HG02852 (cell line): Measurements from ENCODE around the gene MGAT5B.
"Not testable (repeated sequence)": the region's sequence is repeated elsewhere in the genome, so short reads cannot be mapped to it uniquely, and the experiment has no call there.

ENCODE experiments used
- ATAC-seq: cut with Tn5 transposase; IDR thresholded peaks from one replicate; pipeline ENCODE4 v1.9.1; 2021; ENCODE audit warnings: mild to moderate bottlenecking, moderate library complexity; ENCODE audit not compliant: unreplicated experiment

MGAT5B gene

GRCh38 chr17:76868176-76868668, at the start of gene MGAT5B:
TSS of gene MGAT5B (plus strand) at chr17:76868404. CDS start at chr17:76869030, 626 bp downstream.
- ATAC-seq: no peak

GRCh38 chr17:76820039-76820438, 48.2 kb upstream of the MGAT5B start:
- no peak for ATAC-seq

GRCh38 chr17:76820561-76820960, 47.6 kb upstream of the MGAT5B start:
- no peak for ATAC-seq

GRCh38 chr17:76822184-76822778, 45.9 kb upstream of the MGAT5B start:
- ATAC-seq: no peak

GRCh38 chr17:76824093-76824492, 44.1 kb upstream of the MGAT5B start:
- no peak for ATAC-seq

GRCh38 chr17:76826330-76827068, 41.7 kb upstream of the MGAT5B start:
- no peak for ATAC-seq

- no peak for ATAC-seq
These were observed 40.5 kb upstream of the MGAT5B start for GRCh38 chr17:76827736-76828135.

- ATAC-seq: no peak
These were observed 37.1 kb upstream of the MGAT5B start for GRCh38 chr17:76830987-76831715.

GRCh38 chr17:76833034-76833644, 35.1 kb upstream of the MGAT5B start:
- ATAC-seq: no peak

- no peak for ATAC-seq
These were observed 34.5 kb upstream of the MGAT5B start for GRCh38 chr17:76833747-76834146.

- no peak for ATAC-seq
These were observed 33.3 kb upstream of the MGAT5B start for GRCh38 chr17:76834870-76835269.

GRCh38 chr17:76840443-76840767, 27.8 kb upstream of the MGAT5B start:
- ATAC-seq: no peak

GRCh38 chr17:76840884-76841775, 27.1 kb upstream of the MGAT5B start:
- ATAC-seq: no peak

GRCh38 chr17:76841776-76842405, 26.3 kb upstream of the MGAT5B start:
- ATAC-seq: no peak

GRCh38 chr17:76843068-76843467, 25.1 kb upstream of the MGAT5B start:
- not testable (repeated sequence) for ATAC-seq

GRCh38 chr17:76843703-76844484, 24.3 kb upstream of the MGAT5B start:
- no peak for ATAC-seq

GRCh38 chr17:76844485-76844829, 23.7 kb upstream of the MGAT5B start:
- no peak for ATAC-seq

- no peak for ATAC-seq
These were observed 23.4 kb upstream of the MGAT5B start for GRCh38 chr17:76844846-76845245.

GRCh38 chr17:76845541-76846017, 22.6 kb upstream of the MGAT5B start:
- ATAC-seq: no peak
